H1 (cell line): Measurements from ENCODE around the gene ITGB5. TPM values are rescaled to one million over a fixed set of nuclear protein-coding genes. Genes with fewer than 3 reads are reported as not detected.

Experiments
- CTCF ChIA-PET: fragments of 300-600 bp; sonication (Branson Sonifier 250); formaldehyde crosslinking; loops from one replicate; lab custom pipeline; 2021; ENCODE audit not compliant: partially characterized antibody; lab: Charles Lee
- POLR2A ChIA-PET: fragments of 300-600 bp; sonication (Branson Sonifier 250); formaldehyde crosslinking; loops from one replicate; lab custom pipeline; 2021; ENCODE audit warnings: inconsistent platforms; ENCODE audit not compliant: partially characterized antibody; lab: Charles Lee
- DNase-seq, 2 experiments: peaks; one replicate each; pipeline versions ENCODE4 v3.0.0 to v3.0.0-alpha.2; 2010 to 2022; ENCODE audit warnings: low spot score in 2 of 2, low read depth in 1 of 2, mixed read lengths in 1 of 2
- FAIRE-seq: peaks from 2 replicates; lab custom pipeline; 2011; peaks lifted over from hg19 to GRCh38; lab: Jason Lieb, UNC
- H2AFZ ChIP-seq: 2 replicates; pipeline ENCODE4 v1.8.1; 2012; ENCODE audit warnings: low read length, inconsistent platforms
- H2AK5ac ChIP-seq: 2 replicates; pipeline ENCODE4 v1.6.1; 2013; ENCODE audit warnings: low read depth, low read length
- H2BK120ac ChIP-seq: replicated peaks from 2 replicates; pipeline ENCODE3; 2013; ENCODE audit warnings: low read depth, low read length, inconsistent platforms
- H2BK12ac ChIP-seq: 2 replicates; pipeline ENCODE4 v1.6.1; 2013; ENCODE audit warnings: low read depth, low read length
- H2BK15ac ChIP-seq: 2 replicates; pipeline ENCODE4 v1.6.1; 2013; ENCODE audit warnings: low read length
- H2BK20ac ChIP-seq: 2 replicates; pipeline ENCODE4 v1.6.1; 2013; ENCODE audit warnings: low read length
- H2BK5ac ChIP-seq: 2 replicates; pipeline ENCODE4 v1.6.1; 2013; ENCODE audit warnings: low read depth, low read length
- H3K14ac ChIP-seq: 2 replicates; pipeline ENCODE4 v1.6.1; 2013; ENCODE audit warnings: inconsistent platforms; ENCODE audit not compliant: insufficient read length
- H3K18ac ChIP-seq: 2 replicates; pipeline ENCODE4 v1.6.1; 2013; ENCODE audit warnings: low read length; ENCODE audit errors: extremely low read depth
- H3K23ac ChIP-seq: 2 replicates; pipeline ENCODE4 v1.6.1; 2013; ENCODE audit warnings: inconsistent platforms; ENCODE audit not compliant: insufficient read length
- H3K23me2 ChIP-seq: 2 replicates; pipeline ENCODE4 v1.6.1; 2013; ENCODE audit warnings: low read depth, low read length
- H3K27ac ChIP-seq: 2 replicates; pipeline ENCODE4 v1.6.1; 2011; ENCODE audit warnings: low read depth, low read length, inconsistent platforms
- H3K27me3 ChIP-seq, 4 experiments: replicated peaks in 1 of 4; 1 replicate in 1 of 4; 2 replicates in 3 of 4; pipeline versions ENCODE4 v1.6.1 to v1.8.1; 2011 to 2013; ENCODE audit warnings: low read length in 3 of 4, mild to moderate bottlenecking in 3 of 4, inconsistent platforms in 2 of 4, mixed read lengths in 2 of 4, moderate library complexity in 1 of 4; ENCODE audit not compliant: control insufficient read depth in 3 of 4, insufficient read depth in 3 of 4; ENCODE audit errors: extremely low read depth in 1 of 4
- H3K36me3 ChIP-seq, 4 experiments: 2 replicates each; pipeline versions ENCODE4 v1.6.1 to v1.8.1; 2011 to 2013; ENCODE audit warnings: mild to moderate bottlenecking in 4 of 4, low read length in 3 of 4, moderate library complexity in 2 of 4, control low read depth in 1 of 4, inconsistent platforms in 1 of 4; ENCODE audit not compliant: insufficient read depth in 4 of 4, control insufficient read depth in 2 of 4
- H3K4ac ChIP-seq: replicated peaks from 2 replicates; pipeline ENCODE3; 2013; ENCODE audit warnings: low read length, low read depth, mixed read lengths, inconsistent platforms; ENCODE audit not compliant: insufficient read length
- H3K4me1 ChIP-seq, 4 experiments: replicated peaks in 1 of 4; 1 replicate in 1 of 4; 2 replicates in 3 of 4; pipeline versions ENCODE4 v1.6.1 to v1.8.1; 2011 to 2013; ENCODE audit warnings: low read length in 3 of 4, inconsistent platforms in 2 of 4, mixed read lengths in 1 of 4; ENCODE audit not compliant: insufficient read depth in 4 of 4, control insufficient read depth in 3 of 4
- H3K4me2 ChIP-seq, 2 experiments: 2 replicates each; pipeline versions ENCODE4 v1.6.1 to v1.8.1; 2011 to 2013; ENCODE audit warnings: low read depth in 2 of 2, low read length in 2 of 2, control low read depth in 1 of 2, inconsistent platforms in 1 of 2, mild to moderate bottlenecking in 1 of 2; ENCODE audit not compliant: insufficient read depth in 1 of 2
- H3K4me3 ChIP-seq, 4 experiments: fragments of 200-600, 300-600 bp in 1 of 4; sonication (generic), shearing (Covaris generic), sonication (Bioruptor Twin) in 1 of 4; 2 replicates each; pipeline versions ENCODE4 v1.5.1 to v1.8.1; 2011 to 2016; ENCODE audit warnings: low read length in 4 of 4, low read depth in 3 of 4, control low read depth in 2 of 4, inconsistent platforms in 2 of 4, mild to moderate bottlenecking in 2 of 4, mixed read lengths in 1 of 4, moderate library complexity in 1 of 4; ENCODE audit not compliant: insufficient read depth in 2 of 4; ENCODE audit errors: extremely low read depth in 1 of 4
- H3K56ac ChIP-seq: replicated peaks from 2 replicates; pipeline ENCODE3; 2013; ENCODE audit warnings: low read depth, mild to moderate bottlenecking, mixed read lengths, low read length, inconsistent platforms; ENCODE audit not compliant: insufficient read length
- H3K79me1 ChIP-seq: 2 replicates; pipeline ENCODE4 v1.6.1; 2013; ENCODE audit warnings: low read depth, low read length, control low read depth
- H3K79me2 ChIP-seq, 2 experiments: 2 replicates each; pipeline versions ENCODE4 v1.6.1 to v1.8.1; 2012 to 2013; ENCODE audit warnings: low read length in 2 of 2, mild to moderate bottlenecking in 2 of 2, inconsistent platforms in 1 of 2; ENCODE audit not compliant: insufficient read depth in 2 of 2, control insufficient read depth in 1 of 2
- H3K9ac ChIP-seq, 4 experiments: replicated peaks in 1 of 4; 1 replicate in 1 of 4; 2 replicates in 3 of 4; pipeline versions ENCODE4 v1.6.1 to v1.8.1; 2011 to 2013; ENCODE audit warnings: low read depth in 3 of 4, low read length in 3 of 4, control low read depth in 2 of 4, mild to moderate bottlenecking in 2 of 4, moderate library complexity in 2 of 4, inconsistent platforms in 1 of 4; ENCODE audit errors: extremely low read depth in 1 of 4
- H3K9me3 ChIP-seq, 2 experiments: 2 replicates each; pipeline versions ENCODE4 v1.6.1 to v1.8.1; 2012 to 2013; ENCODE audit warnings: mild to moderate bottlenecking in 2 of 2, moderate library complexity in 2 of 2, control low read depth in 1 of 2, inconsistent platforms in 1 of 2, low read depth in 1 of 2, low read length in 1 of 2, mixed read lengths in 1 of 2; ENCODE audit not compliant: insufficient read depth in 2 of 2
- H4K20me1 ChIP-seq, 2 experiments: replicated peaks in 1 of 2; 2 replicates each; pipeline versions ENCODE3 to v1.8.1; 2011 to 2013; ENCODE audit warnings: inconsistent platforms in 2 of 2, low read length in 2 of 2, mild to moderate bottlenecking in 1 of 2; ENCODE audit not compliant: insufficient read depth in 2 of 2, control insufficient read depth in 1 of 2
- H4K5ac ChIP-seq: 2 replicates; pipeline ENCODE4 v1.6.1; 2013; ENCODE audit warnings: low read length, low read depth, mixed read lengths, inconsistent platforms; ENCODE audit not compliant: insufficient read length
- H4K8ac ChIP-seq: 2 replicates; pipeline ENCODE4 v1.8.0; 2013; ENCODE audit warnings: mild to moderate bottlenecking, moderate library complexity, low read length, inconsistent platforms; ENCODE audit not compliant: insufficient read depth; ENCODE audit errors: extremely low read depth
- H4K91ac ChIP-seq: replicated peaks from 2 replicates; pipeline ENCODE3; 2013; ENCODE audit warnings: low read length, mixed read lengths, inconsistent platforms; ENCODE audit not compliant: insufficient read length
- RFX5 ChIP-seq: IDR thresholded peaks from 2 replicates; pipeline ENCODE4 v1.6.1; 2011; ENCODE audit warnings: low read depth, low read length, improper control_type of control experiment, borderline replicate concordance
- SIRT6 ChIP-seq: IDR thresholded peaks from one replicate; pipeline ENCODE4 v1.7.1; 2012; ENCODE audit warnings: low read length, inconsistent platforms
- USF2 ChIP-seq: IDR thresholded peaks from 2 replicates; pipeline ENCODE4 v1.6.1; 2011; ENCODE audit warnings: low read length, improper control_type of control experiment
- WGBS, 2 experiments: shearing (Covaris generic) in 1 of 2; methylation state at CpG; one replicate each; pipeline versions ENCODE4 v1.1.6 to v1.1.7; 2013 to 2015; ENCODE audit warnings: low lambda C conversion rate in 2 of 2, mixed read lengths in 2 of 2, inconsistent platforms in 1 of 2, low coverage in 1 of 2, missing lambda C conversion rate in 1 of 2; ENCODE audit not compliant: insufficient replicate concordance in 2 of 2, insufficient coverage in 1 of 2, insufficient read length in 1 of 2; ENCODE audit errors: extremely low coverage in 1 of 2, missing lambda C conversion rate in 1 of 2; 5-methylcytosine and 5-hydroxymethylcytosine counted together
- polyA plus RNA-seq, 7 experiments: library from polyadenylated mRNA; depleted of rRNA in 3 of 7; stranded (reverse) in 5 of 7; unstranded in 2 of 7; fragments of >200 nt in 5 of 7; fragments of 200-250 nt in 2 of 7; gene quantifications; 1 replicate in 5 of 7; 2 replicates in 1 of 7; 4 replicates in 1 of 7; pipeline versions ENCODE4 v1.2.1 to v1.2.3, GENCODE V29; 2011 to 2013; ENCODE audit warnings: missing spikeins in 2 of 7, mixed read lengths in 2 of 7
- total RNA-seq: library from RNA; stranded (reverse); fragmentation: NEBNext Ultra II Directional; extraction: Animal tissue kit (Norgen Biotek cat#: 25700); gene quantifications from 2 replicates; pipeline ENCODE4 v1.2.1, GENCODE V29; 2021

The ITGB5 gene
- total and polyA plus RNA-seq, 2 of the 8 experiments (the other 6 are each of a cell fraction or from before 2014, with no cell fraction given): 101 to 268 TPM

- peaks cover 0 to 6% (median 0%) of the 10 kb centered on the region in 4 experiments; a peak in 2 of 7 replicates for H3K27me3 ChIP-seq
- H3K23ac ChIP-seq: no peak overlapping the region
- H3K18ac ChIP-seq: no peak overlapping the region
- no peaks in the 10 kb centered on the region for H4K20me1 ChIP-seq
- no peaks in the 10 kb centered on the region for H3K4me1 ChIP-seq
- no peak overlapping the region for H2BK20ac ChIP-seq
- no peak overlapping the region for H3K27ac ChIP-seq
- H3K9me3 ChIP-seq: no peaks in the 10 kb centered on the region
- H3K56ac ChIP-seq: no peak overlapping the region
- no peaks in the 10 kb centered on the region for H3K36me3 ChIP-seq
- POLR2A ChIA-PET: interaction anchor here (1.1 kb wide), 1 partner anchor 11 kb away, joined by 3 read pairs; no protein-coding TSS in a partner anchor
- H2BK5ac ChIP-seq: no peak overlapping the region
- no peak overlapping the region for H3K9ac ChIP-seq
- no peak overlapping the region for H4K5ac ChIP-seq
- no peaks in the 10 kb centered on the region for H3K23me2 ChIP-seq
- H2BK12ac ChIP-seq: no peak overlapping the region
- CTCF ChIA-PET: interaction anchor here (0.9 to 1.5 kb wide), 2 partner anchors 14 to 42 kb away, joined by 3 read pairs; no protein-coding TSS in a partner anchor
- no peak overlapping the region for H3K4ac ChIP-seq
- 0 out of 2 replicates have a peak overlapping the region, but pooled peaks have one; percentile 24 for H2AFZ ChIP-seq
- no peak overlapping the region for H3K14ac ChIP-seq
- no peaks in the 10 kb centered on the region for H3K79me1 ChIP-seq
- no peak overlapping the region for H2AK5ac ChIP-seq
- H4K8ac ChIP-seq: no peak overlapping the region
- H3K4me2 ChIP-seq: no peak overlapping the region
- H4K91ac ChIP-seq: no peak overlapping the region
- FAIRE-seq: no peak
- no peak overlapping the region for H2BK120ac ChIP-seq
- WGBS, 2 experiments: 84% methylated on average over 2 of the region's 2 CpGs; no CpG with 5 or more reads in 1 of the 2 experiments
- TF ChIP-seq RFX5: no peak
- TF ChIP-seq SIRT6: no peak
- TF ChIP-seq USF2: no peak
- H2BK15ac ChIP-seq: no peak overlapping the region
- H3K4me3 ChIP-seq: no peak overlapping the region
- no peaks in the 10 kb centered on the region for H3K79me2 ChIP-seq
- DNase-seq: no peak
These were observed 164.6 kb downstream of the ITGB5 start for GRCh38 chr3:124722589-124722988.
